B cell (primary cell): ENCODE results near the gene PTPRN2. TPM values are rescaled to one million over a fixed set of nuclear protein-coding genes. Genes with fewer than 3 reads are reported as not detected.

ENCODE experiments used
- ATAC-seq: fragments of 200-7000 bp; cut with Tn5 transposase; one replicate; pipeline ENCODE4 v1.10.0; 2021; ENCODE audit warnings: low read depth, mild to moderate bottlenecking, moderate number of reproducible peaks, moderate library complexity
- CTCF ChIA-PET: fragments of 350-600 bp; sonication (Branson Sonifier 250); formaldehyde crosslinking; loops from one replicate; lab custom pipeline; 2021; ENCODE audit warnings: antibody characterized with exemption, inconsistent platforms; lab: Charles Lee
- POLR2A ChIA-PET: fragments of 350-600 bp; sonication (Branson Sonifier 250); formaldehyde crosslinking; loops from one replicate; lab custom pipeline; 2021; ENCODE audit warnings: antibody characterized with exemption; lab: Charles Lee
- DNase-seq: peaks from one replicate; pipeline ENCODE4 v3.0.0; 2013
- H2AFZ ChIP-seq: 2 replicates; pipeline ENCODE4 v1.6.1; 2012; ENCODE audit warnings: mild to moderate bottlenecking, low read depth, low read length; ENCODE audit not compliant: insufficient read depth, poor library complexity, severe bottlenecking
- H3K27ac ChIP-seq, 2 donors: 1 replicate in 1 of 2; 2 replicates in 1 of 2; pipeline ENCODE4 v1.5.1; 2012 to 2013; ENCODE audit warnings: low read length in 2 of 2, mild to moderate bottlenecking in 2 of 2, moderate library complexity in 1 of 2
- H3K27me3 ChIP-seq, 4 experiments: fragments of 200-600 bp in 1 of 4; sonication (generic) in 1 of 4; replicated peaks in 1 of 4; 1 replicate in 2 of 4; 2 replicates in 2 of 4; pipeline versions ENCODE4 v1.6.1 to v1.7.0; 2013 to 2016; ENCODE audit warnings: low read length in 3 of 4, mild to moderate bottlenecking in 2 of 4, mixed read lengths in 1 of 4, moderate library complexity in 1 of 4; ENCODE audit not compliant: insufficient read depth in 4 of 4, control insufficient read depth in 3 of 4; ENCODE audit errors: control extremely low read depth in 1 of 4
- H3K36me3 ChIP-seq, 2 experiments: replicated peaks in 1 of 2; 1 replicate in 1 of 2; 2 replicates in 1 of 2; pipeline versions ENCODE4 v1.6.1 to v1.7.1; 2013; ENCODE audit warnings: low read length in 1 of 2; ENCODE audit not compliant: insufficient read depth in 2 of 2, control insufficient read depth in 1 of 2; ENCODE audit errors: control extremely low read depth in 1 of 2, extremely low read depth in 1 of 2
- H3K4me1 ChIP-seq, 2 donors: fragments of 200-600 bp in 1 of 2; sonication (generic) in 1 of 2; 1 replicate in 1 of 2; 2 replicates in 1 of 2; pipeline versions ENCODE4 v1.5.1 to v1.6.1; 2013 to 2017; ENCODE audit warnings: low read length in 2 of 2; ENCODE audit not compliant: control insufficient read depth in 2 of 2, insufficient read depth in 2 of 2
- H3K4me2 ChIP-seq: replicated peaks from 2 replicates; pipeline ENCODE3; 2012; ENCODE audit warnings: mild to moderate bottlenecking, low read depth, low read length; ENCODE audit not compliant: poor library complexity, severe bottlenecking
- H3K4me3 ChIP-seq, 5 experiments: fragments of 200-600 bp in 1 of 5; sonication (generic) in 1 of 5; 1 replicate in 3 of 5; 2 replicates in 2 of 5; pipeline versions ENCODE4 v1.5.1 to v1.7.0; 2011 to 2016; ENCODE audit warnings: low read length in 4 of 5, mild to moderate bottlenecking in 4 of 5, low read depth in 2 of 5, control low read depth in 1 of 5, moderate library complexity in 1 of 5; ENCODE audit not compliant: insufficient read depth in 1 of 5; ENCODE audit errors: control extremely low read depth in 1 of 5, extremely low read depth in 1 of 5
- H3K79me2 ChIP-seq: fragments of 200-600 bp; sonication (generic); one replicate; pipeline ENCODE4 v1.6.0; 2016; ENCODE audit warnings: low read length; ENCODE audit not compliant: control insufficient read depth, insufficient read depth
- H3K9ac ChIP-seq: fragments of 200-600 bp; sonication (generic); 2 replicates; pipeline ENCODE4 v1.6.1; 2017; ENCODE audit warnings: mild to moderate bottlenecking, low read length, moderate library complexity
- H3K9me3 ChIP-seq, 3 donors: one replicate each; pipeline versions ENCODE4 v1.6.1 to v1.7.1; 2013; ENCODE audit warnings: low read length in 2 of 3; ENCODE audit not compliant: control insufficient read depth in 2 of 3, insufficient read depth in 1 of 3; ENCODE audit errors: control extremely low read depth in 1 of 3
- H4K20me1 ChIP-seq: 2 replicates; pipeline ENCODE4 v1.6.0; 2012; ENCODE audit warnings: mild to moderate bottlenecking, low read length; ENCODE audit not compliant: insufficient read depth, control insufficient read depth, poor library complexity, severe bottlenecking
- H3K27ac Mint-ChIP-seq: one replicate; pipeline ENCODE4 v1.8.0; 2021; ENCODE audit warnings: mixed read lengths
- H3K27me3 Mint-ChIP-seq: one replicate; pipeline ENCODE4 v1.8.0; 2021; ENCODE audit warnings: mixed read lengths
- H3K4me1 Mint-ChIP-seq: one replicate; pipeline ENCODE4 v1.8.0; 2021; ENCODE audit warnings: mixed read lengths
- H3K4me3 Mint-ChIP-seq: one replicate; pipeline ENCODE4 v1.8.0; 2021; ENCODE audit warnings: mixed read lengths
- H3K9me3 Mint-ChIP-seq: one replicate; pipeline ENCODE4 v1.8.0; 2022; ENCODE audit warnings: mixed read lengths; ENCODE audit not compliant: insufficient read depth
- CTCF ChIP-seq: fragments of 200-600 bp; IDR thresholded peaks from one replicate; pipeline ENCODE4 v1.8.0; 2022; ENCODE audit warnings: antibody characterized with exemption, mild to moderate bottlenecking
- EZH2 ChIP-seq: IDR thresholded peaks from 2 replicates; pipeline ENCODE4 v1.6.1; 2012; ENCODE audit warnings: borderline replicate concordance, low read depth, mild to moderate bottlenecking, moderate library complexity, low read length; ENCODE audit not compliant: insufficient read depth, poor library complexity, severe bottlenecking
- WGBS: methylation state at CpG from one replicate; pipeline ENCODE4 v1.1.5; 2013; ENCODE audit warnings: missing lambda C conversion rate; ENCODE audit not compliant: insufficient coverage; 5-methylcytosine and 5-hydroxymethylcytosine counted together
- intact Hi-C: fragments of 100-400 bp; cut with micrococcal nuclease; formaldehyde crosslinking; loops from one replicate; pipeline ENCODE4 v1.10.0; 2022
- polyA plus RNA-seq: library from polyadenylated mRNA; depleted of rRNA; stranded (reverse); fragments of >200 nt; gene quantifications from 2 replicates; pipeline ENCODE4 v1.2.3, GENCODE V29; 2012
- total RNA-seq, 2 donors: library from RNA; stranded (reverse); fragments of 120-200 nt in 1 of 2; gene quantifications; 1 replicate in 1 of 2; 2 replicates in 1 of 2; pipeline versions ENCODE4 v1.2.3 to v1.2.4, GENCODE V29; 2013 to 2022

Gene PTPRN2
- total and polyA plus RNA-seq, 2 donors (not counting 1 experiment from before 2014, with no cell fraction given) = 2.0 to 5.0 TPM

GRCh38 chr7:157762824-157763223, 824.8 kb downstream of the PTPRN2 start:
- ChIA-PET POLR2A (no interaction called here), CTCF (no interaction called here)
- Histone ChIP-seq H4K20me1 (no peaks in the 10 kb centered on the region), H3K9ac (no peak overlapping the region), H3K4me3 (no peak overlapping the region), H3K9me3 (peaks cover 0 to 39% (median 0%) of the 10 kb centered on the region in 3 donors), H3K36me3 (no peaks in the 10 kb centered on the region), H3K27ac (no peak overlapping the region), H3K79me2 (no peaks in the 10 kb centered on the region), H2AFZ (no peak overlapping the region), H3K4me2 (no peak overlapping the region), H3K27me3 (no peaks in the 10 kb centered on the region), H3K4me1 (no peaks in the 10 kb centered on the region)
- no peak for DNase-seq
- H3K27ac Mint-ChIP-seq = no peak overlapping the region
- TF ChIP-seq CTCF = no peak
- TF ChIP-seq EZH2 = no peak
- H3K27me3 Mint-ChIP-seq = no peaks in the 10 kb centered on the region
- WGBS = 93% methylated on average over 11 of the region's 13 CpGs
- intact Hi-C loops = no loop called here
- H3K4me3 Mint-ChIP-seq = no peak overlapping the region
- H3K4me1 Mint-ChIP-seq = no peaks in the 10 kb centered on the region
- no peak for ATAC-seq
- peaks cover 16% of the 10 kb centered on the region for H3K9me3 Mint-ChIP-seq

- 31% methylated on average over 15 of the region's 17 CpGs for WGBS
- intact Hi-C loops = no loop called here
Observed at GRCh38 chr7:157760004-157760730, 827.5 kb downstream of the PTPRN2 start.

More at GRCh38 chr7:157760004-157760730, 827.5 kb downstream of the PTPRN2 start:
- H3K4me2 ChIP-seq = no peak overlapping the region
- H3K4me3 ChIP-seq = no peak overlapping the region
- no peak overlapping the region for H2AFZ ChIP-seq
- ATAC-seq (no peak), DNase-seq (no peak)
- no peaks in the 10 kb centered on the region for H3K4me1 ChIP-seq
- no peak overlapping the region for H3K27ac Mint-ChIP-seq
- H3K27ac ChIP-seq = no peak overlapping the region
- CTCF ChIA-PET = no interaction called here
- no peak overlapping the region for H3K4me3 Mint-ChIP-seq
- no peaks in the 10 kb centered on the region for H3K79me2 ChIP-seq
- POLR2A ChIA-PET = no interaction called here
- peaks cover 13% of the 10 kb centered on the region for H3K9me3 Mint-ChIP-seq
- H3K27me3 Mint-ChIP-seq = no peaks in the 10 kb centered on the region
- no peaks in the 10 kb centered on the region for H3K4me1 Mint-ChIP-seq
- peaks cover 0 to 33% (median 0%) of the 10 kb centered on the region in 3 donors for H3K9me3 ChIP-seq
- H4K20me1 ChIP-seq = no peaks in the 10 kb centered on the region
- no peak overlapping the region for H3K9ac ChIP-seq
- no peak for TF ChIP-seq CTCF
- no peaks in the 10 kb centered on the region for H3K27me3 ChIP-seq
- no peaks in the 10 kb centered on the region for H3K36me3 ChIP-seq
